ENCODE data around the gene PFKFB4. TPM values are rescaled to one million over a fixed set of nuclear protein-coding genes. Genes with fewer than 3 reads are reported as not detected.
A peak's percentile ranks its signal among the peaks of the same experiment; 100 is the strongest.

Gene PFKFB4
- total RNA-seq, 1 donor: 10.8 TPM

DNA sequence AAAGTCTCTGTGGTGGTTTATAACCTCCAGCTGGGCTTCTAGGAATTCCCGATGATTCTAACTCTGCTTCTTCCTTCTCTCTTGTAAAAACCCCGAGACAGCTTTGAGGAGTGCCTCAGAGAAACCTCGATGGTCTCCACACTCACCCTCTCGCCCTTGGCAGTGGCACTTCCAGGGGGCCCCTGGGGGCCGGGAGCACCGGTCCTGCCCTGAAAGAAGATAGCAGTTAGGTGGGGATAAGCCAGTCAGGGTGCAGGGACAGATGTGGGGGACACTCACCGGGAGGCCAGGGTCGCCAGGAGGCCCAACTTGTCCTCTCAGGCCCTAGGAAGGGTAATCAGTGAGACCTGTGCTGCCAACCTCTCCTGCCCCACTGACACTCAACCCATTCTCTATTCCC lies 28.8 kb upstream of the PFKFB4 start:
- no peak for DNase-seq (ENCODE audit: low read depth in 2 of 3, low spot score in 2 of 3)

GRCh38 chr3:48584836-48585235 lies 28.2 kb upstream of the PFKFB4 start:
- DNase-seq (ENCODE audit: low read depth in 2 of 3, low spot score in 2 of 3): no peak

- DNase-seq (ENCODE audit: low read depth in 2 of 3, low spot score in 2 of 3): no peak
Observed at GRCh38 chr3:48581621-48582481, 25.2 kb upstream of the PFKFB4 start.

DNA sequence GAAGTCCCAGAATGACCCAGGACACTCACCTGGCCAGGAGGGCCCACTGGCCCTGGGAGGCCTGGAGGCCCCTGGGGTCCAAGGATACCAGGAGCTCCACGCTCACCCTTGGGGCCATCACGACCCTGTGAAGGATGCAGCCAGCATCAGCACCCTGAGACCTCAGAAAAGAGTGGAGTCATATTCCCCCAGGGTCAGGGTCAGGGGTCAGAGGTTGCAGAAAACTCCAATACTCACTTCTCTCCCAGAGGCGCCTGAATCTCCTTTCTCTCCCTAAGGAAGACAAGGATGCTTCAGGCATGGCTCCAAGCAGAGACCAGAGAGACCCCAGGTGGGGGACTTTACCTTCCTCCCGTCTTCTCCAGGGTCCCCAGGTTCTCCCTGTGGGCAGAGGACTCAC lies 20.0 kb upstream of the PFKFB4 start:
- DNase-seq (ENCODE audit: low read depth in 2 of 3, low spot score in 2 of 3): no peak

- DNase-seq (ENCODE audit: low read depth in 2 of 3, low spot score in 2 of 3): no peak
Observed at GRCh38 chr3:48575366-48575765, 18.8 kb upstream of the PFKFB4 start.

- DNase-seq (ENCODE audit: low read depth in 2 of 3, low spot score in 2 of 3): no peak
Observed at GRCh38 chr3:48573973-48574585, 17.5 kb upstream of the PFKFB4 start.

- no peak for DNase-seq (ENCODE audit: low read depth in 2 of 3, low spot score in 2 of 3)
Observed at GRCh38 chr3:48572517-48572916, 15.9 kb upstream of the PFKFB4 start.

DNA sequence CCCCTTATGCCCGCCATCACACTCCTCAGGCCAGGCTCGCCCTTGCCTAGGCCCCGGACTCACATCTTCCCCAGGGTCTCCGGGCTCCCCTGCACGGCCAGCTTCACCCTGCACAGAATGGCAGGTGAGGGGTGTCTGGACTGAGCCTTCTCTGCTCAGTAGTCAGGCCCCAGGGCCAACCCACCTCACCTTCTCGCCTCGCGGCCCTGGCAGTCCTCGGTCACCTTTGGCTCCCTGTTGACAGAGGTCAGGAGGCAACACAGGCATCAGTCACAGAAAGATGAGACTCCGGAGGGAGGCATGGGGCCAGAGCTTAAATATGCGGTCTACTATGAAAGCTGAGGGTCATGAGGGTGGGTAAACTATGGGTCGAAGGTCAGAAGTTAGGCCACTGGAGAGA lies 15.3 kb upstream of the PFKFB4 start:
- no peak for DNase-seq (ENCODE audit: low read depth in 2 of 3, low spot score in 2 of 3)

- DNase-seq (ENCODE audit: low read depth in 2 of 3, low spot score in 2 of 3): no peak
Observed at GRCh38 chr3:48569808-48570450, 13.3 kb upstream of the PFKFB4 start.

- DNase-seq (ENCODE audit: low read depth in 2 of 3, low spot score in 2 of 3): no peak
Observed at GRCh38 chr3:48569400-48569799, 12.8 kb upstream of the PFKFB4 start.

DNA sequence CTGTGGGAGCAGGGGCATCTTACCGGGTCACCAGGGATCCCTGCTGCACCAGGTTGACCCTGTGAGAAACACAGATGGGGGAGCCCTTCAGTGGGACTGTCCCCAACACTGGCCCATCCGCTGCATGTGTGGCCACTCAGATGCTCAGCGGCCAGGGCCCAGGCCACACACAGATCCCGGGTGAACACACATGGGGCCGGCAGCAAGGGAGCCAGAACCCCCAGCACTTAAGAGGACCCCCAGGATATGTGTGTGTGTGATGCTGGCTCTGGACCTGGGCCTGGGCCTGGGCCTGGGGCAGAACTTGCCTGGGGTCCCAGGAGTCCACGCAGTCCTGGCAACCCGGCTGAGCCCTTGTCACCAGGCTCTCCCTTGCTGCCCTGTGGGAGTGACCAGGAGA lies 11.9 kb upstream of the PFKFB4 start:
- DNase-seq (ENCODE audit: low read depth in 2 of 3, low spot score in 2 of 3): no peak

DNA sequence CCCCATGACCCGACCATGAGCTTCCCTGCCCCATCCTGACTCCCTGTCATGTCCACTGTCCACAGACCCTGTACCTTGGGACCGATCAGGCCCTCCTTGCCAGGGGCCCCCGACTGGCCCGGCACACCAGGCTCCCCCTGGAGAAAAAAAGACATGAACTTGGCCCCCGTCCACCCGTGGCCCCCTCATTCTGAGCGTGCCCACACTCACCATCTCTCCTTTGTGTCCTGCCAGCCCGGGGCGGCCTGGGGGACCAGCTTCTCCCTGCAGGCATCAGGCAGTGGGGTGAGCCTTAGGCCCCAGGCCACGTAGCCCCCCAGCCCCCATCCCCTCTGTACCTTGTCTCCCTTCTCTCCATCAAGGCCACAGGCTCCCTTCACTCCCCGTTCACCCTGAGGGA lies 10.9 kb upstream of the PFKFB4 start:
- no peak for DNase-seq (ENCODE audit: low read depth in 2 of 3, low spot score in 2 of 3)

GRCh38 chr3:48567090-48567489 lies 10.5 kb upstream of the PFKFB4 start:
- no peak for DNase-seq (ENCODE audit: low read depth in 2 of 3, low spot score in 2 of 3)

DNA sequence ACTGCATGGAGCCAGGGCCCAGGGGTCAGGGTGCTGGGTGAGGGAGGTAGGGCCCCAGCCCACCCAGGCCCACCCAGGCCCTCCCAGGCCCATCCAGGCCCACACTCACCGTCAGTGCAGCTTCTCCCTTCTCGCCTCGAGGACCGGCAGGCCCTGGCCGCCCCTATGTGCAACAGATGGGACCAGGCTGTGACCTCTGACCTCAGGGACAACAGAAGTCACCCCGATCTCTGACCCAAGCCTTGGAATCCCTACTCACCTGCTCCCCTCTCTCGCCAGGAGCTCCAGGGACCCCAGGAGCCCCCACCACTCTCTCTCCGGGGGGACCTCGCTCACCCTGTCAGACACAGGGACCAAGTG lies 9.8 kb upstream of the PFKFB4 start:
- DNase-seq (ENCODE audit: low read depth in 2 of 3, low spot score in 2 of 3): no peak

GRCh38 chr3:48565591-48566400 lies 9.2 kb upstream of the PFKFB4 start:
- no peak for DNase-seq (ENCODE audit: low read depth in 2 of 3, low spot score in 2 of 3)

DNA sequence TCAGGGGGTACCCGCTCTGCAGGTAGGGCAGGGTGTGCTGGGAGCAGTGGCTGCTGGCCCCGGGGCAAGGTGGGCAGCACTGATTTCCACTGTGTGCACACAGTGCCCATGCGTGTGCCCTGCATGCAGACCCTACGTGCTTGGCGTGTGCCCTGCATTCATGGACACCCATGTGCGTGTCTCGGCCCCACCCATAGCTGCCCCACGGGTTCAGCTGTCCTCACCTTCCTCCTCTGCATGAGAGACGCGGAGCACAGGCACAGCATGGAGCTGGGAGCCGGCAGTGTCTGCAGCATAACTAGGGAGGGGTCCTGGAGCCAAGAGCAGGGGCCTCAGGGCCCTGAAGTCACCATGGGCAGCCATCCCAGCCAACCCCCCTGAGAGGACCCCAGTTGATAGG lies 8.6 kb upstream of the PFKFB4 start:
- no peak for DNase-seq (ENCODE audit: low read depth in 2 of 3, low spot score in 2 of 3)

- DNase-seq (ENCODE audit: low read depth in 2 of 3, low spot score in 2 of 3): no peak
Observed at GRCh38 chr3:48564667-48565066, 8.1 kb upstream of the PFKFB4 start.

DNA sequence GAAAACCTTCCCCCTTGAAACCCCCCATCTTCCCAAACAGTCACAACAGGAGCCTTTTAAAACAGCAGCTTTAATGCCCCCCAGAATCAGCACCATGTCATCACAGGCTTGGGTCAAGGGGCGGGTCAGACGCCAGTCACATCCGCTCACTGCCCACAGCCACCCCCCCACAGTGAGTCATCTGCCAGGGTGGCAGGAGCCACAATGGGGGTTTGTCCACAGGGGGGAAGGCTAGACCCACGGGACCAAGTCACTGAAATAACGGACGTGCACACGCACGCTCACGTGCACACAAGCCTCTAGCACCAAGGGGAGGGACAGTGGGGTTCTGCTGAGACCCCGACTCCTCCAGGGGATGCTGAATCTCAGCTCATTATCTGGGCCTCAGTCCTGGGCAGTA lies 7.4 kb upstream of the PFKFB4 start:
- DNase-seq (ENCODE audit: low read depth in 2 of 3, low spot score in 2 of 3): peak in 2 of 3 donors; percentile 49 to 61

DNA sequence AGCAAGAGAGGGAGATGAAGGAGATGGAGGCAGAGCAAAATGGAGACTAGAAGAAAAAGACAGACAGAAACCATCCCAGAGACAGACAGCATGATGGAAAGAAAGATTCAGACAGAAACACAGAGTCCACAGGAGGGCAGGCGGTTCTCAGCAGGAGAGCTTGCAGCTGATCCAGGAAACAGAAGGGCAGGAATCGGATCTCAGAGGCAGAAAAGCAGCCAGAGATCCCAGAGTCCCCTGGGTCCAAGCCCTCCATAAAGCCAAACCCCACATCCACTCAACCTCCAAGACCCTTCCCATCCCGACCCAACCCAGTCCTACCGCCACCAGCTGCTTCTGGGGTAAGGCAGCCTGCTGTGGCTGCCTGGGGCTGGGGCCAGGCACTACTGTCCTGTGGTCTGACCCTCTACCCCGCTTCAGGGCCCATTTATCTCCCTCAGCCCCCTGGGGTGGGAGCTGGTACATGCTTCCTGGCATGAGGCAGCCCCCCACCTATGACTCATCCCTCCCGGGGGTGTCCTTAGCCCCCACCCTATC lies 6.8 kb upstream of the PFKFB4 start, which contains the start of gene UCN2:
UCN2 (minus strand) TSS at position 400 of the 537 bp plus-strand sequence. CDS start 657 bp downstream, outside the sequence.
- DNase-seq (ENCODE audit: low read depth in 2 of 3, low spot score in 2 of 3): no peak

DNA sequence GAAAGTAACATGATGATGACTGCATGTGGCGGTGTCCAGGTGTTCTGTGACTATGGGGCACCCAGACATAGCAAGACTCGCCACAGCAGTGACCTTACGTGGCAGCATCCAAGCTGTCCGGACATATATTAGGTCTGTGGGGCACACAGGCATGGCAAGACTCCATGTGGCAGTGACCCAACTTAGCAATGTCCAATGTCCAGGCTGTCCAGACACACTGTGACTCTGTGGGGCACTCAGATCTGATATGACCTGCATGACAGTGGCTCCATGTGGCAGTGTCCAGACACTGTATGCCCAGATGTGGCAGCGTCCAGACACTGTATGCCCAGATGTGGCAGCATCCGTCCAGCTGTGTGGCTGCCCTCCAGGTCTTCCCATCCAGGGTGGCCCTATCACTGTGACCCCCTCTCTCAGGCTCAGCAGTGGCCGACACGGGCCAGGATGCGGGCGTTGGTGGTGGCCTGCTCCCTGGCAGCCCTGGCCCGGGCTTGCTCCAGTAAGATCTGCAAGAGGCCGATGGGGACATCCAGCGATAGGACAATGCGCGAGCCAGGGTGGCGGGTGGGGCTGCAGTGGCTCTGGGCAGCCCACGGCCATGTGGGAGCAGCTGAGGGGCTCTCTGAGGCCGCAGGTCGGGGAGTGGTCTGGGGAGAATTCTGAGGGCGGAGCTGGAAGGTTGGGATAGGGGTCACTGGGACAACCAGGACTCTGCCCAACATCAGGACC lies 5.9 kb upstream of the PFKFB4 start:
- DNase-seq (ENCODE audit: low read depth in 2 of 3, low spot score in 2 of 3): no peak

Data from hematopoietic multipotent progenitor cell (in vitro differentiated cells).